ENCODE measurements around the gene IL37. TPM values are rescaled to one million over a fixed set of nuclear protein-coding genes. Genes with fewer than 3 reads are reported as not detected.
"Not testable (repeated sequence)": the region's sequence is repeated elsewhere in the genome, so short reads cannot be mapped to it uniquely, and the experiment has no call there.

The IL37 gene
- total RNA-seq, 4 donors from 2014 or later: not detected

GRCh38 chr2:112927745-112928144, 16.8 kb downstream of the IL37 start:
- TF ChIP-seq POLR2A (IDR thresholded peaks at IDR 0.05) (no peak), EP300 (IDR thresholded peaks at IDR 0.05) (no peak), CTCF (IDR thresholded peaks at IDR 0.05) (no peak), POLR2AphosphoS5 (IDR thresholded peaks at IDR 0.05) (no peak)
- ATAC-seq: no peak
- no peak overlapping the region for H3K27ac ChIP-seq
- peaks cover 8% of the 10 kb centered on the region for H3K27me3 ChIP-seq
- no peaks in the 10 kb centered on the region for H3K9me3 ChIP-seq
- H3K4me1 ChIP-seq: no peaks in the 10 kb centered on the region
- 71 to 72% methylated on average over 2 to 3 of the region's 3 CpGs for WGBS, 2 donors (ENCODE audit: low coverage in 1 of 2)
- no peaks in the 10 kb centered on the region for H3K36me3 ChIP-seq
- no peak overlapping the region for H3K4me3 ChIP-seq

- TF ChIP-seq CTCF (IDR thresholded peaks at IDR 0.05) (no peak), POLR2A (IDR thresholded peaks at IDR 0.05) (no peak), POLR2AphosphoS5 (IDR thresholded peaks at IDR 0.05) (no peak), EP300 (IDR thresholded peaks at IDR 0.05) (no peak)
- H3K9me3 ChIP-seq: no peaks in the 10 kb centered on the region
- H3K4me1 ChIP-seq: no peaks in the 10 kb centered on the region
- H3K4me3 ChIP-seq: no peak overlapping the region
- WGBS, 2 donors (ENCODE audit: low coverage in 1 of 2): 75 to 100% methylated on average over 2 to 6 of the region's 12 CpGs
- H3K36me3 ChIP-seq: no peaks in the 10 kb centered on the region
- H3K27ac ChIP-seq: no peak overlapping the region
- H3K27me3 ChIP-seq: no peaks in the 10 kb centered on the region
- ATAC-seq: no peak
Measured at GRCh38 chr2:112933261-112933660, 22.3 kb downstream of the IL37 start.

GRCh38 chr2:112934117-112934516, 23.2 kb downstream of the IL37 start:
- not testable (repeated sequence) for H3K9me3 ChIP-seq, H3K27me3 ChIP-seq, H3K4me3 ChIP-seq, ATAC-seq, H3K36me3 ChIP-seq, H3K27ac ChIP-seq, H3K4me1 ChIP-seq
- WGBS, 2 donors (ENCODE audit: low coverage in 1 of 2): 25% methylated on average over 2 of the region's 2 CpGs; no CpG with 5 or more reads in 1 of the 2 donors

DNA sequence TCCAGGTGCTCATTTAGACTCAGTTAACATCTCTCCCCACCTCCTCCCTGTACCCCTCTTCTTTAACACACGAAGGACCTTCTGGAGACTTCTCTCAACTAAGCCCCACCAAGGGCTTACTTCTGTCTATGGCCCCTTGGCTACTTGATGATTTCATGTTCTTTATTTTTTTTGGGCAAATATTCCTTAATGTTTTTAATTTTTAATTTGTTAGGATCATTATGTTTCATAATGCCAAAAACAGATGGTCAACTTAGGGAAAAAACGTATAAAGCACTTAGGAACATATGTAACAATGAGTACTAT, 25.9 kb downstream of the IL37 start:
- TF ChIP-seq EP300 (IDR thresholded peaks at IDR 0.05) (no peak), POLR2A (IDR thresholded peaks at IDR 0.05) (no peak), CTCF (IDR thresholded peaks at IDR 0.05) (no peak), POLR2AphosphoS5 (IDR thresholded peaks at IDR 0.05) (no peak)
- Histone ChIP-seq H3K4me1 (no peaks in the 10 kb centered on the region), H3K4me3 (no peak overlapping the region), H3K36me3 (no peaks in the 10 kb centered on the region), H3K27me3 (no peaks in the 10 kb centered on the region), H3K27ac (no peak overlapping the region), H3K9me3 (no peaks in the 10 kb centered on the region)
- no peak for ATAC-seq
- WGBS, 2 donors (ENCODE audit: low coverage in 1 of 2): 63 to 65% methylated on average over 2 of the region's 2 CpGs

GRCh38 chr2:112938904-112939303, 27.9 kb downstream of the IL37 start:
- Histone ChIP-seq H3K27me3 (no peaks in the 10 kb centered on the region), H3K4me3 (no peak overlapping the region), H3K4me1 (no peaks in the 10 kb centered on the region), H3K36me3 (no peaks in the 10 kb centered on the region), H3K27ac (no peak overlapping the region), H3K9me3 (no peaks in the 10 kb centered on the region)
- ATAC-seq: no peak
- TF ChIP-seq EP300 (IDR thresholded peaks at IDR 0.05): no peak
- no peak for TF ChIP-seq POLR2A (IDR thresholded peaks at IDR 0.05)
- no peak for TF ChIP-seq CTCF (IDR thresholded peaks at IDR 0.05)
- no peak for TF ChIP-seq POLR2AphosphoS5 (IDR thresholded peaks at IDR 0.05)
- WGBS, 2 donors (ENCODE audit: low coverage in 1 of 2): 78 to 93% methylated on average over 2 to 3 of the region's 5 CpGs

DNA sequence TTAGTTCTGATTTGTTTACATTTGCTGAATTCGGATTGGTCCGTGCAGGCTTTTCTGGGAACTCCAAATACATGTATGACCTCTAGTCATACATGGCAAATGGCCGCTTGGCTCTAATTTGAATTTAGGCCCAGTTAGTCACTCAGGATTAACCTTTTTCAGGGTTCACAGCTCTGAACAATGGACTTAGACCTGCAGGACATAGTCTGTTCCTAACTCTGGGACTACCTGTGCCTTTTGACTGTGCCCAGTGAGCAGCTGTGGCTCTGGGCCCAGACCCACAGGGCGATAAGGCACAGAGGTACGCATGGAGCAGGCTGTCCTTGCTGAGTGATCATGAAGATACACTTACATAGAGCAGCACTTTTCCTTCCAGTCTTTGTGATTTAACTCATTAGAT, 28.5 kb downstream of the IL37 start:
- Histone ChIP-seq H3K9me3 (no peaks in the 10 kb centered on the region), H3K36me3 (no peaks in the 10 kb centered on the region), H3K27ac (no peak overlapping the region), H3K4me3 (no peak overlapping the region), H3K27me3 (no peaks in the 10 kb centered on the region), H3K4me1 (no peaks in the 10 kb centered on the region)
- TF ChIP-seq EP300 (IDR thresholded peaks at IDR 0.05) (no peak), POLR2A (IDR thresholded peaks at IDR 0.05) (no peak), CTCF (IDR thresholded peaks at IDR 0.05) (no peak), POLR2AphosphoS5 (IDR thresholded peaks at IDR 0.05) (no peak)
- 69 to 82% methylated on average over 2 of the region's 5 CpGs for WGBS, 2 donors (ENCODE audit: low coverage in 1 of 2)
- ATAC-seq: no peak

Data from gastroesophageal sphincter (tissue), 4 donors.